Testis (tissue), 3 donors: Measurements from ENCODE around the gene ZCCHC14. TPM values are rescaled to one million over a fixed set of nuclear protein-coding genes. Genes with fewer than 3 reads are reported as not detected.
"Not testable (repeated sequence)": the region's sequence is repeated elsewhere in the genome, so short reads cannot be mapped to it uniquely, and the experiment has no call there.

Experiments
- DNase-seq: peaks from one replicate; pipeline ENCODE4 v3.0.0-alpha.2; 2019
- H3K27ac ChIP-seq, 2 donors: fragments of 200-600 bp; sonication (generic); one replicate each; pipeline ENCODE4 v1.5.1; 2019
- H3K27me3 ChIP-seq: fragments of 200-600 bp; sonication (generic); one replicate; pipeline ENCODE4 v1.5.1; 2019
- H3K36me3 ChIP-seq: fragments of 200-600 bp; sonication (generic); one replicate; pipeline ENCODE4 v1.5.1; 2017; ENCODE audit warnings: low read depth; ENCODE audit errors: missing control alignments
- H3K4me1 ChIP-seq: fragments of 200-600 bp; sonication (generic); one replicate; pipeline ENCODE4 v1.5.1; 2019
- H3K4me3 ChIP-seq, 2 donors: fragments of 200-600 bp; sonication (generic); one replicate each; pipeline ENCODE4 v1.5.1; 2017 to 2019
- H3K9me3 ChIP-seq: fragments of 200-600 bp; sonication (generic); one replicate; pipeline ENCODE4 v1.5.1; 2017
- CTCF ChIP-seq, 3 experiments: fragments of 450-650 bp in 2 of 3; fragments of 200-600 bp in 1 of 3; sonication (generic) in 1 of 3; IDR thresholded peaks; one replicate each; pipeline ENCODE4 v1.5.1; 2016 to 2019; ENCODE audit warnings: antibody characterized with exemption in 3 of 3, mild to moderate bottlenecking in 2 of 3, moderate library complexity in 1 of 3
- POLR2A ChIP-seq: fragments of 450-650 bp; IDR thresholded peaks from one replicate; pipeline ENCODE4 v1.6.1; 2017; ENCODE audit warnings: antibody characterized with exemption, mild to moderate bottlenecking, moderate library complexity
- WGBS, 2 donors: methylation state at CpG; one replicate each; pipeline ENCODE4 v1.1.5; 2018; 5-methylcytosine and 5-hydroxymethylcytosine counted together
- intact Hi-C: fragments of 100-400 bp; cut with DNase I; formaldehyde crosslinking; loops from one replicate; pipeline ENCODE4 v1.15.1; 2023; ENCODE audit warnings: low total_unique reads
- polyA plus RNA-seq: library from polyadenylated mRNA; stranded (reverse); fragments of 350-450 nt; fragmentation: Illumina TruSeq; extraction: RNeasy Lipid Tissue Mini Kit (QIAGEN cat#74804); gene quantifications from one replicate; pipeline ENCODE4 v1.2.3, GENCODE V29; 2014; ENCODE audit warnings: low read depth, low replicate concordance; ENCODE audit not compliant: insufficient read depth
- total RNA-seq, 2 donors: library from RNA; depleted of rRNA; stranded (reverse); fragments of >200 nt; gene quantifications; one replicate each; pipeline ENCODE4 v1.2.3, GENCODE V29; 2016

The ZCCHC14 gene
- total and polyA plus RNA-seq, 3 donors from 2014 or later, result 82.3 to 130 (median 94.0) TPM

GRCh38 chr16:87366930-87367329 is 125.9 kb downstream of the ZCCHC14 start:
- H3K27me3 ChIP-seq, result no peaks in the 10 kb centered on the region
- H3K4me3 ChIP-seq, result no peak overlapping the region
- 69 to 70% methylated on average over 1 of the region's 1 CpG for WGBS, 2 donors
- intact Hi-C loops, result no loop called here
- no peak overlapping the region for H3K27ac ChIP-seq
- TF ChIP-seq CTCF (IDR thresholded peaks at IDR 0.05) (no peak), POLR2A (no peak)
- DNase-seq, result no peak
- H3K4me1 ChIP-seq, result peaks cover 14% of the 10 kb centered on the region
- H3K9me3 ChIP-seq, result no peaks in the 10 kb centered on the region
- no peaks in the 10 kb centered on the region for H3K36me3 ChIP-seq

- no peaks in the 10 kb centered on the region for H3K36me3 ChIP-seq
- H3K27ac ChIP-seq, result no peak overlapping the region
- no peaks in the 10 kb centered on the region for H3K27me3 ChIP-seq
- H3K4me3 ChIP-seq, result no peak overlapping the region
- no peak for DNase-seq
- no peaks in the 10 kb centered on the region for H3K9me3 ChIP-seq
- peaks cover 14% of the 10 kb centered on the region for H3K4me1 ChIP-seq
- intact Hi-C loops, result no loop called here
- TF ChIP-seq POLR2A, result no peak
- no peak for TF ChIP-seq CTCF (IDR thresholded peaks at IDR 0.05)
- WGBS, 2 donors, result 79 to 86% methylated on average over 4 of the region's 4 CpGs
These were observed 126.5 kb downstream of the ZCCHC14 start for GRCh38 chr16:87366288-87366687.

GRCh38 chr16:87365021-87365713 is 127.7 kb downstream of the ZCCHC14 start:
- no peak for DNase-seq
- 94 to 96% methylated on average over 13 of the region's 13 CpGs for WGBS, 2 donors
- H3K4me3 ChIP-seq, result no peak overlapping the region
- H3K4me1 ChIP-seq, result peaks cover 14% of the 10 kb centered on the region
- H3K9me3 ChIP-seq, result no peaks in the 10 kb centered on the region
- H3K27ac ChIP-seq, result no peak overlapping the region
- H3K36me3 ChIP-seq, result no peaks in the 10 kb centered on the region
- no peaks in the 10 kb centered on the region for H3K27me3 ChIP-seq
- intact Hi-C loops, result no loop called here
- TF ChIP-seq CTCF (IDR thresholded peaks at IDR 0.05), result no peak
- no peak for TF ChIP-seq POLR2A

- 44 to 49% methylated on average over 17 of the region's 17 CpGs for WGBS, 2 donors
- H3K4me1 ChIP-seq, result peaks cover 14% of the 10 kb centered on the region
These were observed 128.9 kb downstream of the ZCCHC14 start for GRCh38 chr16:87363771-87364455.

GRCh38 chr16:87362828-87363559 is 129.8 kb downstream of the ZCCHC14 start:
- H3K27me3 ChIP-seq, H3K36me3 ChIP-seq, intact Hi-C loops, H3K4me3 ChIP-seq, H3K27ac ChIP-seq, H3K9me3 ChIP-seq, DNase-seq: not testable (repeated sequence)
- WGBS, 2 donors, result 90 to 91% methylated on average over 13 of the region's 13 CpGs
- peaks cover 11% of the 10 kb centered on the region for H3K4me1 ChIP-seq

More at GRCh38 chr16:87363771-87364455, 128.9 kb downstream of the ZCCHC14 start:
- peak overlapping the region in 1 of 2 donors; percentile 50 for H3K27ac ChIP-seq
- H3K9me3 ChIP-seq, result no peaks in the 10 kb centered on the region
- no peaks in the 10 kb centered on the region for H3K36me3 ChIP-seq
- peak; percentile 24 for DNase-seq
- H3K4me3 ChIP-seq, result no peak overlapping the region
- no peaks in the 10 kb centered on the region for H3K27me3 ChIP-seq
- intact Hi-C loops, result no loop called here
- TF ChIP-seq POLR2A (no peak), CTCF (IDR thresholded peaks at IDR 0.05) (no peak)
